HG02588 (cell line): ENCODE results near the gene LANCL2.

Experiments
- ATAC-seq: cut with Tn5 transposase; IDR thresholded peaks from one replicate; pipeline ENCODE4 v1.9.1; 2021; ENCODE audit warnings: mild to moderate bottlenecking, moderate library complexity; ENCODE audit not compliant: unreplicated experiment

The LANCL2 gene

GRCh38 chr7:55361560-55361959 lies 3.6 kb upstream of the LANCL2 start:
- ATAC-seq, result no peak

- ATAC-seq, result no peak
These were observed 2.2 kb upstream of the LANCL2 start for GRCh38 chr7:55362927-55363326.

GRCh38 chr7:55363386-55364170 lies 1.6 kb upstream of the LANCL2 start:
- ATAC-seq, result no peak

- ATAC-seq, result peak; percentile 75
These were observed 731 bp downstream of the LANCL2 start for GRCh38 chr7:55365675-55366460.

GRCh38 chr7:55366461-55367070 lies 1.4 kb downstream of the LANCL2 start:
- ATAC-seq, result peak; percentile 21

GRCh38 chr7:55367283-55367840 lies 2.2 kb downstream of the LANCL2 start:
- no peak for ATAC-seq

GRCh38 chr7:55369427-55370400 lies 4.6 kb downstream of the LANCL2 start:
- no peak for ATAC-seq

- peak; percentile 44 for ATAC-seq
These were observed 9.1 kb downstream of the LANCL2 start for GRCh38 chr7:55374213-55374612.

GRCh38 chr7:55375237-55375636 lies 10.1 kb downstream of the LANCL2 start:
- no peak for ATAC-seq

GRCh38 chr7:55377162-55377817 lies 12.2 kb downstream of the LANCL2 start:
- no peak for ATAC-seq

GRCh38 chr7:55379285-55379684 lies 14.1 kb downstream of the LANCL2 start:
- no peak for ATAC-seq

GRCh38 chr7:55381189-55381588 lies 16.1 kb downstream of the LANCL2 start:
- ATAC-seq, result no peak

- ATAC-seq, result no peak
These were observed 16.6 kb downstream of the LANCL2 start for GRCh38 chr7:55381696-55382095.

- ATAC-seq, result no peak
These were observed 17.1 kb downstream of the LANCL2 start for GRCh38 chr7:55382251-55382650.

- no peak for ATAC-seq
These were observed 21.4 kb downstream of the LANCL2 start for GRCh38 chr7:55386541-55386940.

- ATAC-seq, result no peak
These were observed 22.2 kb downstream of the LANCL2 start for GRCh38 chr7:55387062-55387965.

- no peak for ATAC-seq
These were observed 31.2 kb downstream of the LANCL2 start for GRCh38 chr7:55396233-55396785.

GRCh38 chr7:55397617-55398016 lies 32.5 kb downstream of the LANCL2 start:
- ATAC-seq, result no peak
